ENCODE measurements around the gene MAPKAPK5. TPM values are rescaled to one million over a fixed set of nuclear protein-coding genes. Genes with fewer than 3 reads are reported as not detected.
A peak's percentile ranks its signal among the peaks of the same experiment; 100 is the strongest.

MAPKAPK5 gene
- total and polyA plus RNA-seq, 2 of the 13 experiments (the other 11 are each of a cell fraction or from before 2014, with no cell fraction given): 43.2 to 58.2 TPM

GRCh38 chr12:111904446-111904975, 62.5 kb downstream of the MAPKAPK5 start:
- H3K27ac ChIP-seq (ENCODE audit: extremely low read length, insufficient read depth, low read length): no peak overlapping the region
- intact Hi-C loops (cut with micrococcal nuclease; ENCODE audit: unreplicated experiment): no loop called here
- no peaks in the 10 kb centered on the region for H3K36me3 ChIP-seq (replicated peaks in 1 of 2; ENCODE audit: control insufficient read depth in 1 of 2, insufficient read depth in 2 of 2, low read length in 2 of 2)
- in situ Hi-C loops (cut with HindIII; ENCODE audit: extremely low pct_ligation_motif_present, low pct_unique_long_range_greater_than_20kb): no loop called here
- H3K27me3 ChIP-seq (ENCODE audit: control insufficient read depth in 1 of 2, insufficient read depth in 2 of 2, low read length in 2 of 2): no peaks in the 10 kb centered on the region
- H3K9me3 ChIP-seq (ENCODE audit: low read length): no peaks in the 10 kb centered on the region
- no peak overlapping the region for H2AFZ ChIP-seq (ENCODE audit: low read length)
- ATAC-seq: peak; percentile 27; the same call in 1 of the 3 replicates
- no peak overlapping the region for H3K4me2 ChIP-seq (ENCODE audit: low read depth, low read length)
- POLR2A ChIA-PET: no interaction called here
- no peaks in the 10 kb centered on the region for H3K79me2 ChIP-seq (ENCODE audit: insufficient read depth, low read length)
- H3K4me1 ChIP-seq (ENCODE audit: insufficient read depth, low read length): no peaks in the 10 kb centered on the region
- DNase-seq (ENCODE audit: low spot score): no peak
- no peak overlapping the region for H3K4me3 ChIP-seq (replicated peaks in 1 of 3; ENCODE audit: insufficient read depth in 1 of 3, low read depth in 2 of 3, low read length in 3 of 3)
- no peaks in the 10 kb centered on the region for H4K20me1 ChIP-seq (ENCODE audit: insufficient read depth, low read length)
- FAIRE-seq: no peak
- CTCF ChIA-PET (ENCODE audit: low intra/inter-chr PET ratio, low total read pairs): no interaction called here
- no peak for TF ChIP-seq ZNF205 (CRISPR knock-in tag; IDR thresholded peaks at IDR 0.05)
- TF ChIP-seq ZSCAN5A (CRISPR knock-in tag; IDR thresholded peaks at IDR 0.05; ENCODE audit: borderline replicate concordance): no peak
- TF ChIP-seq NKX3-1 (CRISPR knock-in tag; IDR thresholded peaks at IDR 0.05): no peak
- no peak for TF ChIP-seq POGZ (CRISPR knock-in tag; IDR thresholded peaks at IDR 0.05)
- no peak overlapping the region for H3K9ac ChIP-seq (ENCODE audit: insufficient read depth, low read depth, low read length)
- no TSS peak for BruUV-seq (replicated peaks)

GRCh38 chr12:111905502-111905901, 63.5 kb downstream of the MAPKAPK5 start:
- intact Hi-C loops (cut with micrococcal nuclease; ENCODE audit: unreplicated experiment) (no loop called here), in situ Hi-C loops (cut with HindIII; ENCODE audit: extremely low pct_ligation_motif_present, low pct_unique_long_range_greater_than_20kb) (no loop called here)
- Histone ChIP-seq H3K4me1 (ENCODE audit: insufficient read depth, low read length) (no peaks in the 10 kb centered on the region), H3K27ac (ENCODE audit: extremely low read length, insufficient read depth, low read length) (no peak overlapping the region), H3K79me2 (ENCODE audit: insufficient read depth, low read length) (no peaks in the 10 kb centered on the region), H3K9me3 (ENCODE audit: low read length) (no peaks in the 10 kb centered on the region), H3K9ac (ENCODE audit: insufficient read depth, low read depth, low read length) (no peak overlapping the region), H4K20me1 (ENCODE audit: insufficient read depth, low read length) (no peaks in the 10 kb centered on the region), H3K4me3 (replicated peaks in 1 of 3; ENCODE audit: insufficient read depth in 1 of 3, low read depth in 2 of 3, low read length in 3 of 3) (no peak overlapping the region), H2AFZ (ENCODE audit: low read length) (no peak overlapping the region), H3K36me3 (replicated peaks in 1 of 2; ENCODE audit: control insufficient read depth in 1 of 2, insufficient read depth in 2 of 2, low read length in 2 of 2) (no peaks in the 10 kb centered on the region), H3K27me3 (ENCODE audit: control insufficient read depth in 1 of 2, insufficient read depth in 2 of 2, low read length in 2 of 2) (no peaks in the 10 kb centered on the region), H3K4me2 (ENCODE audit: low read depth, low read length) (no peak overlapping the region)
- ATAC-seq (peak; percentile 69), DNase-seq (ENCODE audit: low spot score) (no peak), FAIRE-seq (no peak)
- BruUV-seq (replicated peaks): no TSS peak
- ChIA-PET CTCF (ENCODE audit: low intra/inter-chr PET ratio, low total read pairs) (no interaction called here), POLR2A (no interaction called here)
- 100% methylated on average over 1 of the region's 3 CpGs for WGBS (ENCODE audit: low lambda C conversion rate)
- TF ChIP-seq CCAR2 (optimal IDR thresholded peaks at IDR 0.05; ENCODE audit: low read depth, low read length) (no peak), ZNF451 (CRISPR knock-in tag; IDR thresholded peaks at IDR 0.05) (no peak), ZNF740 (CRISPR knock-in tag; IDR thresholded peaks at IDR 0.05) (no peak), ZNF513 (CRISPR knock-in tag; conservative IDR thresholded peaks at IDR 0.05) (no peak), CAMTA2 (CRISPR knock-in tag; IDR thresholded peaks at IDR 0.05; ENCODE audit: borderline replicate concordance) (no peak), MAX (IDR thresholded peaks at IDR 0.05) (no peak), ZNF598 (CRISPR knock-in tag; IDR thresholded peaks at IDR 0.05; ENCODE audit: borderline replicate concordance) (no peak), JDP2 (CRISPR knock-in tag; IDR thresholded peaks at IDR 0.05; ENCODE audit: borderline replicate concordance) (no peak), ZBTB14 (CRISPR knock-in tag; IDR thresholded peaks at IDR 0.05) (no peak), IRF2 (CRISPR knock-in tag; IDR thresholded peaks at IDR 0.05) (no peak), ZFP36L2 (CRISPR knock-in tag; IDR thresholded peaks at IDR 0.05) (no peak), CHCHD3 (CRISPR knock-in tag; IDR thresholded peaks at IDR 0.05) (no peak)

Data from HepG2 (cell line).